Body of pancreas (tissue), 4 donors: ENCODE measurements around the gene MGAT5. TPM values are rescaled to one million over a fixed set of nuclear protein-coding genes. Genes with fewer than 3 reads are reported as not detected.
A peak's percentile ranks its signal among the peaks of the same experiment; 100 is the strongest.

Experiments
- ATAC-seq: fragments of 150-250 bp; one replicate; pipeline ENCODE4 v1.9.1; 2016
- DNase-seq, 4 donors: peaks; one replicate each; pipeline ENCODE4 v3.0.0-alpha.2; 2019
- H3K27ac ChIP-seq, 4 donors: fragments of 200-600 bp; sonication (generic); 1 replicate in 3 of 4; 2 replicates in 1 of 4; pipeline versions ENCODE4 v1.5.1 to v1.6.1; 2016 to 2019; ENCODE audit warnings: mild to moderate bottlenecking in 1 of 4, mixed read lengths in 1 of 4, moderate library complexity in 1 of 4
- H3K27me3 ChIP-seq, 2 donors: fragments of 200-600 bp; sonication (generic); one replicate each; pipeline ENCODE4 v1.6.0; 2016; ENCODE audit warnings: mild to moderate bottlenecking in 1 of 2
- H3K36me3 ChIP-seq, 2 donors: fragments of 200-600 bp; sonication (generic); replicated peaks in 1 of 2; 2 replicates each; pipeline ENCODE4 v1.5.1; 2016; ENCODE audit warnings: low read depth in 2 of 2; ENCODE audit not compliant: insufficient read depth in 1 of 2
- H3K4me1 ChIP-seq: fragments of 200-600 bp; sonication (generic); one replicate; pipeline ENCODE4 v1.6.0; 2016
- H3K4me3 ChIP-seq, 2 donors: fragments of 200-600 bp; sonication (generic); 1 replicate in 1 of 2; 2 replicates in 1 of 2; pipeline ENCODE4 v1.5.1; 2016 to 2019
- H3K9me3 ChIP-seq, 3 donors: fragments of 200-600 bp; sonication (generic); 1 replicate in 2 of 3; 2 replicates in 1 of 3; pipeline ENCODE4 v1.5.1; 2016
- CTCF ChIP-seq, 7 experiments: fragments of 450-650 bp in 4 of 7; fragments of 200-600 bp in 3 of 7; sonication (generic) in 3 of 7; IDR thresholded peaks; one replicate each; pipeline ENCODE4 v1.5.1; 2016 to 2019; ENCODE audit warnings: antibody characterized with exemption in 7 of 7
- POLR2A ChIP-seq, 3 donors: fragments of 450-650 bp; IDR thresholded peaks; one replicate each; pipeline ENCODE4 v1.6.1; 2016; ENCODE audit warnings: antibody characterized with exemption in 3 of 3, mild to moderate bottlenecking in 2 of 3
- WGBS, 2 donors: methylation state at CpG; one replicate each; pipeline ENCODE4 v1.1.5; 2017; 5-methylcytosine and 5-hydroxymethylcytosine counted together
- intact Hi-C: fragments of 100-400 bp; cut with DNase I; formaldehyde crosslinking; loops from one replicate; pipeline ENCODE4 v1.15.1; 2023
- total RNA-seq, 2 donors: library from RNA; depleted of rRNA; stranded (reverse); fragments of >200 nt; gene quantifications; one replicate each; pipeline ENCODE4 v1.1.0, GENCODE V29; 2016

The MGAT5 gene
- total RNA-seq, 2 donors from 2014 or later = 15.8 to 16.3 TPM

- intact Hi-C loops = no loop called here
These were observed 172.0 kb downstream of the MGAT5 start for GRCh38 chr2:134425724-134426496.

GRCh38 chr2:134426721-134427120 lies 172.8 kb downstream of the MGAT5 start:
- Histone ChIP-seq H3K36me3 (no peaks in the 10 kb centered on the region), H3K4me3 (no peak overlapping the region), H3K27ac (no peak overlapping the region), H3K4me1 (peaks cover 31% of the 10 kb centered on the region), H3K9me3 (no peaks in the 10 kb centered on the region), H3K27me3 (no peaks in the 10 kb centered on the region)
- TF ChIP-seq POLR2A (IDR thresholded peaks at IDR 0.05) = no peak
- no peak for TF ChIP-seq CTCF (IDR thresholded peaks at IDR 0.05)
- DNase-seq (no peak), ATAC-seq (no peak)
- WGBS, 2 donors = 91 to 93% methylated on average over 3 of the region's 3 CpGs
- intact Hi-C loops = no loop called here

More at GRCh38 chr2:134425724-134426496, 172.0 kb downstream of the MGAT5 start:
- 92 to 94% methylated on average over 6 of the region's 6 CpGs for WGBS, 2 donors
- no peaks in the 10 kb centered on the region for H3K36me3 ChIP-seq
- no peaks in the 10 kb centered on the region for H3K27me3 ChIP-seq
- H3K4me3 ChIP-seq = no peak overlapping the region
- no peaks in the 10 kb centered on the region for H3K9me3 ChIP-seq
- H3K4me1 ChIP-seq = peaks cover 22% of the 10 kb centered on the region
- DNase-seq = no peak
- no peak for TF ChIP-seq POLR2A (IDR thresholded peaks at IDR 0.05)
- no peak for TF ChIP-seq CTCF (IDR thresholded peaks at IDR 0.05)
- no peak overlapping the region for H3K27ac ChIP-seq
- no peak for ATAC-seq

GRCh38 chr2:134429886-134430285 lies 176.0 kb downstream of the MGAT5 start:
- Histone ChIP-seq H3K27ac (peak overlapping the region; percentile 36 to 92 (median 87)), H3K4me1 (peaks cover 62% of the 10 kb centered on the region), H3K9me3 (no peaks in the 10 kb centered on the region), H3K36me3 (no peaks in the 10 kb centered on the region), H3K4me3 (no peak overlapping the region), H3K27me3 (no peaks in the 10 kb centered on the region)
- WGBS, 2 donors = 74 to 77% methylated on average over 4 of the region's 4 CpGs
- DNase-seq (no peak), ATAC-seq (no peak)
- TF ChIP-seq CTCF (IDR thresholded peaks at IDR 0.05) = no peak
- no peak for TF ChIP-seq POLR2A (IDR thresholded peaks at IDR 0.05)
- intact Hi-C loops = no loop called here

GRCh38 chr2:134431838-134432434 lies 178.1 kb downstream of the MGAT5 start:
- Histone ChIP-seq H3K27me3 (no peaks in the 10 kb centered on the region), H3K4me1 (peaks cover 83% of the 10 kb centered on the region), H3K9me3 (no peaks in the 10 kb centered on the region), H3K4me3 (no peak overlapping the region), H3K36me3 (no peaks in the 10 kb centered on the region), H3K27ac (peak overlapping the region; percentile 83 to 92 (median 92))
- no peak for DNase-seq
- ATAC-seq = peak; percentile 25
- intact Hi-C loops = no loop called here
- TF ChIP-seq CTCF (IDR thresholded peaks at IDR 0.05) (no peak), POLR2A (IDR thresholded peaks at IDR 0.05) (no peak)
- WGBS, 2 donors = 28 to 42% methylated on average over 2 of the region's 2 CpGs
